ENCODE data around the gene ARL3.
A peak's percentile ranks its signal among the peaks of the same experiment; 100 is the strongest.

The ARL3 gene

GRCh38 chr10:102635377-102635776 lies 78.8 kb downstream of the ARL3 start:
- WGBS: 61% methylated on average over 3 of the region's 4 CpGs
- no peaks in the 10 kb centered on the region for H3K9me3 ChIP-seq (ENCODE audit: control insufficient read depth, low read length)
- H2AFZ ChIP-seq (ENCODE audit: low read depth, low read length): no peak overlapping the region

DNA sequence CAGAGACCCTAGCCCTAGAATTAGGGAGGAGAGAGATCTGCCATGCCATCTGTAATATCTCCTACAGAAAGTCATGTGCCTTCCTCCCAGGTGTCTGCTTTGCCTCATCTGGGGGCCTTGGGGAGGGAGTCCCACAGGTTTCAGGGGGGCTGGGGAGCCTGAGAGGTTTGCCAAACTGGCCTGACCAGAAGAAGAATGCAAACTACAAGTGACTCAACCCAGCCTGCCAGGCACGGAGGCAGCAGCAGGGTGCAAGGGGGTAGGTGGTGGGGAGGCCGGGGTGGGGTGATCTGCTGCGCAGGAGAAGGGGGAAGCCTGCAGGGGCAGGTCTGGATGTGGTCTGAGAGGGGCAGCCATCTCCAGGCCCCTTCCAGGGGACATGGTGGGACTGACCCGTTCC lies 79.5 kb downstream of the ARL3 start:
- WGBS: 33% methylated on average over 2 of the region's 4 CpGs
- H4K8ac ChIP-seq (ENCODE audit: low read length): peak overlapping the region; percentile 94

More at GRCh38 chr10:102635377-102635776, 78.8 kb downstream of the ARL3 start:
- H3K18ac ChIP-seq (ENCODE audit: low read depth in 1 of 2, low read length in 2 of 2): peak overlapping the region in 1 of 2 experiments; percentile 99
- peaks cover 2 to 12% of the 10 kb centered on the region in 2 experiments for H3K36me3 ChIP-seq (ENCODE audit: control insufficient read depth in 1 of 2, insufficient read depth in 2 of 2, low read depth in 1 of 2, low read length in 2 of 2)
- peak overlapping the region; percentile 100 for H4K91ac ChIP-seq (ENCODE audit: low read length)
- peaks cover 43% of the 10 kb centered on the region for H3K4me1 ChIP-seq (ENCODE audit: control insufficient read depth, insufficient read depth, low read depth, low read length)
- no peak overlapping the region for H2AK5ac ChIP-seq (ENCODE audit: low read length, severe bottlenecking)
- H4K8ac ChIP-seq (ENCODE audit: low read length): peak overlapping the region; percentile 55
- H3K14ac ChIP-seq (ENCODE audit: low read length in 2 of 2): no peak overlapping the region
- no peak for DNase-seq
- peak overlapping the region; percentile 62 to 96 for H3K4ac ChIP-seq (ENCODE audit: low read depth in 1 of 2, low read length in 2 of 2)
- no peak overlapping the region for H3K4me2 ChIP-seq (ENCODE audit: low read length, poor library complexity, severe bottlenecking)
- H3K9ac ChIP-seq (ENCODE audit: low read length): no peak overlapping the region
- H2BK120ac ChIP-seq (ENCODE audit: low read depth, low read length): peak overlapping the region; percentile 81
- H2BK15ac ChIP-seq (ENCODE audit: low read depth, poor library complexity, severe bottlenecking): no peak overlapping the region
- H3K4me3 ChIP-seq (ENCODE audit: insufficient read depth in 1 of 2, low read depth in 1 of 2, low read length in 2 of 2): no peak overlapping the region
- peaks cover 8% of the 10 kb centered on the region for H3K79me1 ChIP-seq (replicated peaks; ENCODE audit: low read length, poor library complexity, severe bottlenecking)
- no peak overlapping the region for H2BK5ac ChIP-seq (ENCODE audit: low read depth, low read length, poor library complexity, severe bottlenecking)
- H2BK12ac ChIP-seq (ENCODE audit: low read length in 2 of 2): peak overlapping the region; percentile 7 to 98
- H3K27me3 ChIP-seq (ENCODE audit: control insufficient read depth in 1 of 2, insufficient read depth in 1 of 2, low read length in 2 of 2): no peaks in the 10 kb centered on the region
- no peak overlapping the region for H3K27ac ChIP-seq (ENCODE audit: low read length, poor library complexity, severe bottlenecking)
- H3K23ac ChIP-seq (ENCODE audit: low read length in 2 of 2): no peak overlapping the region

GRCh38 chr10:102633848-102634247 lies 80.3 kb downstream of the ARL3 start:
- Histone ChIP-seq H3K18ac (ENCODE audit: low read depth in 1 of 2, low read length in 2 of 2) (peak overlapping the region; percentile 97 to 99), H3K9me3 (ENCODE audit: control insufficient read depth, low read length) (no peaks in the 10 kb centered on the region), H2BK15ac (ENCODE audit: low read depth, poor library complexity, severe bottlenecking) (peak overlapping the region; percentile 99), H3K4me1 (ENCODE audit: control insufficient read depth, insufficient read depth, low read depth, low read length) (peaks cover 56% of the 10 kb centered on the region), H3K4me2 (ENCODE audit: low read length, poor library complexity, severe bottlenecking) (no peak overlapping the region), H4K91ac (ENCODE audit: low read length) (peak overlapping the region; percentile 100), H3K23ac (ENCODE audit: low read length in 2 of 2) (peak overlapping the region in 1 of 2 experiments; percentile 66), H2BK12ac (ENCODE audit: low read length in 2 of 2) (peak overlapping the region; percentile 97 to 98), H3K36me3 (ENCODE audit: control insufficient read depth in 1 of 2, insufficient read depth in 2 of 2, low read depth in 1 of 2, low read length in 2 of 2) (peaks cover 7 to 12% of the 10 kb centered on the region in 2 experiments), H2BK120ac (ENCODE audit: low read depth, low read length) (peak overlapping the region; percentile 81), H3K9ac (ENCODE audit: low read length) (peak overlapping the region; percentile 76), H3K27ac (ENCODE audit: low read length, poor library complexity, severe bottlenecking) (no peak overlapping the region), H2BK5ac (ENCODE audit: low read depth, low read length, poor library complexity, severe bottlenecking) (no peak overlapping the region), H3K4ac (ENCODE audit: low read depth in 1 of 2, low read length in 2 of 2) (peak overlapping the region; percentile 92 to 97), H2AK5ac (ENCODE audit: low read length, severe bottlenecking) (peak overlapping the region; percentile 85), H4K8ac (ENCODE audit: low read length) (peak overlapping the region; percentile 94), H3K27me3 (ENCODE audit: control insufficient read depth in 1 of 2, insufficient read depth in 1 of 2, low read length in 2 of 2) (no peaks in the 10 kb centered on the region), H2AFZ (ENCODE audit: low read depth, low read length) (no peak overlapping the region), H3K79me1 (replicated peaks; ENCODE audit: low read length, poor library complexity, severe bottlenecking) (peaks cover 8% of the 10 kb centered on the region), H3K4me3 (ENCODE audit: insufficient read depth in 1 of 2, low read depth in 1 of 2, low read length in 2 of 2) (peak overlapping the region in 1 of 2 experiments; percentile 21), H3K14ac (ENCODE audit: low read length in 2 of 2) (peak overlapping the region; percentile 57 to 62)
- DNase-seq: no peak
- 84% methylated on average over 4 of the region's 5 CpGs for WGBS

More for the DNA sequence above, 79.5 kb downstream of the ARL3 start:
- no peak overlapping the region for H3K4me2 ChIP-seq (ENCODE audit: low read length, poor library complexity, severe bottlenecking)
- H3K4me3 ChIP-seq (ENCODE audit: insufficient read depth in 1 of 2, low read depth in 1 of 2, low read length in 2 of 2): no peak overlapping the region
- no peak overlapping the region for H2AK5ac ChIP-seq (ENCODE audit: low read length, severe bottlenecking)
- no peak overlapping the region for H2BK5ac ChIP-seq (ENCODE audit: low read depth, low read length, poor library complexity, severe bottlenecking)
- H3K9me3 ChIP-seq (ENCODE audit: control insufficient read depth, low read length): no peaks in the 10 kb centered on the region
- peak overlapping the region; percentile 100 for H4K91ac ChIP-seq (ENCODE audit: low read length)
- peak overlapping the region; percentile 81 for H2BK120ac ChIP-seq (ENCODE audit: low read depth, low read length)
- H3K79me1 ChIP-seq (replicated peaks; ENCODE audit: low read length, poor library complexity, severe bottlenecking): peaks cover 8% of the 10 kb centered on the region
- H3K36me3 ChIP-seq (ENCODE audit: control insufficient read depth in 1 of 2, insufficient read depth in 2 of 2, low read depth in 1 of 2, low read length in 2 of 2): peaks cover 7 to 12% of the 10 kb centered on the region in 2 experiments
- H3K4ac ChIP-seq (ENCODE audit: low read depth in 1 of 2, low read length in 2 of 2): peak overlapping the region; percentile 92 to 96
- peak overlapping the region; percentile 97 to 98 for H2BK12ac ChIP-seq (ENCODE audit: low read length in 2 of 2)
- H2BK15ac ChIP-seq (ENCODE audit: low read depth, poor library complexity, severe bottlenecking): peak overlapping the region; percentile 85
- H3K18ac ChIP-seq (ENCODE audit: low read depth in 1 of 2, low read length in 2 of 2): peak overlapping the region; percentile 97 to 99
- peaks cover 50% of the 10 kb centered on the region for H3K4me1 ChIP-seq (ENCODE audit: control insufficient read depth, insufficient read depth, low read depth, low read length)
- H3K14ac ChIP-seq (ENCODE audit: low read length in 2 of 2): peak overlapping the region in 1 of 2 experiments; percentile 6
- no peak overlapping the region for H3K9ac ChIP-seq (ENCODE audit: low read length)
- H3K27me3 ChIP-seq (ENCODE audit: control insufficient read depth in 1 of 2, insufficient read depth in 1 of 2, low read length in 2 of 2): no peaks in the 10 kb centered on the region
- H3K27ac ChIP-seq (ENCODE audit: low read length, poor library complexity, severe bottlenecking): no peak overlapping the region
- no peak overlapping the region for H3K23ac ChIP-seq (ENCODE audit: low read length in 2 of 2)
- no peak overlapping the region for H2AFZ ChIP-seq (ENCODE audit: low read depth, low read length)
- no peak for DNase-seq

DNA sequence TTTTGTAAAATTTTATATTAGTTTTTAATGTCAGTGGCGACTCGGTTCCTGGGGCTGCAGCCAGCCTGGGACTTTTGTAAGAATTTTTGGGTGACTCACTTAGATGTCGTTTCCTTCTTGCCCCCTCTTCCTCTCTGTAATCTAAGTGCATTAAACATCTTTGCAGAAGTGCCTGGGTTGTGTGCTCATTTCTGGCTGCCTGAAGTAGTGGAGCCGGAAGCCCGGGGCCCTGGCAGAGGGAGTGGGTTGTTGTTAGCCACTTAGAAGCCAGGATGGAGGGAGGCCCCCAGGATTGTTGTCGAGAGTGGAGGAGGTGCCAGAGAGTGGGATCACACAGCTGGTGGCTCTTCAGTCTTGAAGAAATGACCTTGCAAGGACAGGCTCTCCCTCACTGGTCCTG lies 80.9 kb downstream of the ARL3 start:
- peaks cover 7 to 12% of the 10 kb centered on the region in 2 experiments for H3K36me3 ChIP-seq (ENCODE audit: control insufficient read depth in 1 of 2, insufficient read depth in 2 of 2, low read depth in 1 of 2, low read length in 2 of 2)
- H3K9me3 ChIP-seq (ENCODE audit: control insufficient read depth, low read length): no peaks in the 10 kb centered on the region
- WGBS: 7% methylated on average over 5 of the region's 6 CpGs
- H3K23ac ChIP-seq (ENCODE audit: low read length in 2 of 2): peak overlapping the region in 1 of 2 experiments; percentile 66
- no peak overlapping the region for H2AFZ ChIP-seq (ENCODE audit: low read depth, low read length)
- peak overlapping the region; percentile 100 for H4K91ac ChIP-seq (ENCODE audit: low read length)
- H4K8ac ChIP-seq (ENCODE audit: low read length): peak overlapping the region; percentile 94
- H3K27ac ChIP-seq (ENCODE audit: low read length, poor library complexity, severe bottlenecking): peak overlapping the region; percentile 2
- peak overlapping the region in 1 of 2 experiments; percentile 92 for H3K4ac ChIP-seq (ENCODE audit: low read depth in 1 of 2, low read length in 2 of 2)
- peak overlapping the region; percentile 85 for H2AK5ac ChIP-seq (ENCODE audit: low read length, severe bottlenecking)
- H2BK5ac ChIP-seq (ENCODE audit: low read depth, low read length, poor library complexity, severe bottlenecking): no peak overlapping the region
- no peak overlapping the region for H2BK15ac ChIP-seq (ENCODE audit: low read depth, poor library complexity, severe bottlenecking)
- peak overlapping the region in 1 of 2 experiments; percentile 97 for H2BK12ac ChIP-seq (ENCODE audit: low read length in 2 of 2)
- DNase-seq: peak; percentile 82
- H3K4me3 ChIP-seq (ENCODE audit: insufficient read depth in 1 of 2, low read depth in 1 of 2, low read length in 2 of 2): peak overlapping the region in 1 of 2 experiments; percentile 21
- no peaks in the 10 kb centered on the region for H3K27me3 ChIP-seq (ENCODE audit: control insufficient read depth in 1 of 2, insufficient read depth in 1 of 2, low read length in 2 of 2)
- H3K4me2 ChIP-seq (ENCODE audit: low read length, poor library complexity, severe bottlenecking): no peak overlapping the region
- peak overlapping the region in 1 of 2 experiments; percentile 57 for H3K14ac ChIP-seq (ENCODE audit: low read length in 2 of 2)
- H3K4me1 ChIP-seq (ENCODE audit: control insufficient read depth, insufficient read depth, low read depth, low read length): peaks cover 60% of the 10 kb centered on the region
- H2BK120ac ChIP-seq (ENCODE audit: low read depth, low read length): peak overlapping the region; percentile 91
- H3K18ac ChIP-seq (ENCODE audit: low read depth in 1 of 2, low read length in 2 of 2): peak overlapping the region; percentile 97 to 99
- H3K79me1 ChIP-seq (replicated peaks; ENCODE audit: low read length, poor library complexity, severe bottlenecking): peaks cover 8% of the 10 kb centered on the region
- peak overlapping the region; percentile 76 for H3K9ac ChIP-seq (ENCODE audit: low read length)
